GM20431 (cell line): ENCODE results near the gene GUCY1A1.

Experiments used
- in situ Hi-C: fragments of 300-500 bp; cut with MseI, MboI; formaldehyde crosslinking; loops from one replicate; pipeline ENCODE4 v1.15.0; 2020; ENCODE audit warnings: low sequenced_read_pairs; ENCODE audit not compliant: unreplicated experiment

The GUCY1A1 gene

DNA sequence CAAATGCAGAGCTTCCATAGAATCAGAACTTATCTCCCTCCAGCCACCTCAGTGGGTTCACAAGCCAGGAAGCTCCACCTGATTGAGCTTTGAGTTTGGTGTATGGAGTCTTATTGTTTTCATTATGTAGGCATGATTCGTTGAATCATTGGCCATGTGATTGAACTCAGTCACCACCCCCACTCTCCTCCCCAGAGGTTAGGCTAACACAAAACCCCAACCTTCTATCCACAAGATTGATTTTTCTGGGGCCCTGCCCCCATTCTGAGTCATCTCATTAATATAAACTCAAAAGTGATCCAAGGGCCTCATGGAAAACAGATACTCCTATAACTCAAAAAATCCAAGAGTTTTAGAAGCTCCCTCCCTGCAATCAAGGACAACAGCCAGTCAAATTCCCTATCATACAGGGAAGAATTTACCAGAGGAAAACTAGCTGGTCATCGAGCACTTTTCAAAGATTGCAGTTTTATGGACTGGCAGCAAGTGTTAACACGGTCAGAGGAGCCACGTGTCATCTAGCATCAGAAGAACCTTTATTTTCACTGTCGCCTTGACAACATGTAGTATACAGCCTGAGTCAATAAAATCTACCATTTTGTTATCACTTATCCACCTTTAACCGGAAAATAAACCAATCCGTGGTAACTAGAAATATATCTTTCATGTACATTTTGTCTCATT is 56.3 kb downstream of the GUCY1A1 start:
- in situ Hi-C loops, result no loop called here

DNA sequence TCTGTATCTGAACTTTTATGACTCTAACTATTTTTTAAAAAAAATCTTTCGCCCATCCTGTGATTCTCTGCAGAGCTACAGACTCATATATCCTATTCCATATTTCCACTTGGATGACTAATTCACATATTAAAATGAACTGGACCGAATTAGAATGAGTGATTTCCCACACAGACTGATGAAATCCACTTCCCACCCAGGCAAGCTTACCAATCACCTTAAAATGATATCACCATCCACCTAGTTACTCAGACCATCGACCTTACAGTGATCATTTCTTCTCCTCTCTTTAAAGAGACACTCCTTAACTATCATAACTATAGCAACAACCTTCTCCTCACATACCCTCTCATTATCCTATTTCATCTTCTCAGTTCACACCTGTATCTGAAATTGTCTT is 58.1 kb downstream of the GUCY1A1 start:
- in situ Hi-C loops, result no loop called here

DNA sequence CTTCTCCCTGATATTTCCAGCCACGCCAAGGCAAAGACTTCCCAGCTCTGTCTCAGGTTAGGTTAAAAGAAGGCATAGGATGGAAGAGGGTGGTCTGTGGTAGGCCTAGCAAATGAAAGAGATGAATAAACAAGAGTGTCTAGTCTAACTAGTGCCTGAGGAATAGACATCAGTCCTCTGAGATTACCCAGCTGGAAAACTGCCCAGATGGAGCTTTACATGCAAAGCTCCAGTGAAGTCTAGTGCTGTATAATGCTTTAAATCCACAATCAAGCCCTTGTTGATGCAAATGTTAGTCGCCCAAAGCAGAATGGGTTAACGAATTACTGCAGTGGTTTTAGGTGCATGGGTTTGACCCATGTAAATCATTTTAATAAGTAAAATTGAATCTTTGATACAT is 67.4 kb downstream of the GUCY1A1 start:
- in situ Hi-C loops, result no loop called here

DNA sequence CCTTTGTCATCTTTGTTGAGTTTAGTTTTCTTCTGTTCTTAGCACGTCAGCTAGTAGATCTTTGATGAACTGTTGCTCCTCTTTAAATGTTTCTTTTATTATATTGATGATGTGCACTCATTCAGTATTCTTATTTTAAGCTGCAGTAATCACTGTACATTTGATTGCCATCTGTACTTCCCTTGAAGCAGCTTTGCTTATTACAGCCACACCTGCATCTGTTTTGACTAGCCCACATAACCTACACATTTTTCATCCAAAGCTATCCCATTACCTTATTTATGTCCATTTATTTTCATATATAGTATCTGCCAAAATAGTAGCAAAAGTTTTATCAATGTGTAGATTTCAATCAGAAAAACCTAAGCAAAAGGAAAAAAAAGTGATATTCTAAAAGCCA is 68.3 kb downstream of the GUCY1A1 start:
- in situ Hi-C loops, result no loop called here

DNA sequence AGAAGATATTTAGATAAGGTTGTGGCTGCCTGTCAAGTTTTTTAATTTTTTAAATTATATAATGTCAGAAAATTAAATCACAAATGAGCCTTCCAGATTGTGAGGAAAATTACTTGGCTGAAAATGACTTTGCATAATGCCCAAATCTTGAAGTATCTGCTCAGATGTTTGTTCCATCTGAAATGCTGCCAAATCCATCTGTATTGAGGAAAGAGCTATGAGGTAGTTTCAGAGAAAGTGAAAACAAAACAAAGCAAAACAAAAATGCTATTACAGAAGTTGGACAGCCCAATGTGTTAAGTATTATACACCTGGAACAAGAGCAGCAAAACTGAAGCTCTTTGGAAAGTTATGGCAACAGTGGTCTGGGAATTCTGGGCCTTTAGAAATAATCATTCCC is 68.8 kb downstream of the GUCY1A1 start:
- in situ Hi-C loops, result no loop called here

DNA sequence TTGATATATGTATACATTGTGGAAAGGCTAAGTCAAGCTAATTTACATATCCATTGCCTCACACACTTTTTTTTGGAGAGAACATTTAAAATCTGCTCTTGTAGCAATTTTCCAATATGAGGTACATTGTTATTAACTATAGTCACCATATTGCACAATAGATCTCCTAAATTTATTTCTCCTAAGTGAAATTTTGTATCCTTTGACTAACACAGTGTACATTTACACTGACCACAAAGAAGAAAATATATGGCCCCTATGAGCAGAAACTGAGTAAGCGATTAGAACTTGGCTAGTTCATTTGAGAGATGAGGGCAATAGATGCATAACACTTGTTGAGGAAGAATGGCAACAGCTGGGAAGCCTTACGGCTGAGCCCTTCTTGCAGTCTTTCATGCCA is 71.9 kb downstream of the GUCY1A1 start:
- in situ Hi-C loops, result no loop called here

DNA sequence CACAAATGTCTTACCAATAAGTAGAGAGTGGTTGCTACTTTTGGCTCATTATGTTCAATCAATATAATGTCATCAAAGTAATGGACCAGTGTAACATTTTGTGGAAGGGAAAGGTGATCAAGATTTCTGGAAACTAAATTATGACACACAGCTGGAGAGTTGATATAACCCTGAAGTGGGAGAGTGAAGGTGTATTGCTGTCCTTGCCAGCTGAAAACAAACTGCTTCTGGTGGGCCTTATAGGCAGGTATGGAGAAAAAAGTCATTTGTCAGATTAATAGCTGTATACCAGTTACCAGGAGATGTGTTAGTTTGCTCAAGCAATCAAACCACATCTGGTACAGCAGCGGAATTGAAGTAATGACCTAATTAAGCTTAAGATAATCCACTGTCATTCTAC is 74.9 kb downstream of the GUCY1A1 start:
- in situ Hi-C loops, result no loop called here

DNA sequence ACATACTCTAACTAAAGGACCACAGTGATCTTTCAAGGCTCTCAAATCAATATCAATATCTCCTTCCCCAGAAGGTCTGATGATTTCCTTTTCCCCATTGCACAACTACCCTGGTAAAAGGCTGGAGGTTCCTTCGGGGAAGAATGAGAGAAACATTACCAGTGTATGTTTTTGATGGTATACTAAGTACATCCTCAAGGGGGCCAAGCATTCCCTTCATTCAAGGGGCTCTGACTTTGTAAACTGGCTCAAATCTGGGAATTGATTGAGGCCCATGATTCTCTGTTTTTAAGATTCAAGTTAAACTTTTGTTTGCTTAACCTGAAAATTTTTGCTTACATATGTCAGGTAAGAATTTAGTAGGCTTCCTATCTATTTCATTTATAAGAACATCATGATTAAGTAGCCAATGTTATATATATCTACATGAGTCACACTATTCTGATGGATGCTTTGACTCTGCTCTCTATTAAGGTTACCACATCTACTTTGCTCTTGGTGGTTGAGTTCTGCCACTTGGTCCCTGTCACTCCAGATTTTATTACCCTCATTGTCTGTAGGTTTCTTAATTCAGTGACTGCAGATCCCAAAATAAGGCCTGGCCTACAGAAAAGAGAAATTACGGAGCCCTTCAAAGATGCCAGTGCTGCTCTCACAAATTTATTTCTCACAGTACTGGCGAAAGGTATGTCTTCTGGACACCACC is 75.8 kb downstream of the GUCY1A1 start:
- in situ Hi-C loops, result no loop called here

DNA sequence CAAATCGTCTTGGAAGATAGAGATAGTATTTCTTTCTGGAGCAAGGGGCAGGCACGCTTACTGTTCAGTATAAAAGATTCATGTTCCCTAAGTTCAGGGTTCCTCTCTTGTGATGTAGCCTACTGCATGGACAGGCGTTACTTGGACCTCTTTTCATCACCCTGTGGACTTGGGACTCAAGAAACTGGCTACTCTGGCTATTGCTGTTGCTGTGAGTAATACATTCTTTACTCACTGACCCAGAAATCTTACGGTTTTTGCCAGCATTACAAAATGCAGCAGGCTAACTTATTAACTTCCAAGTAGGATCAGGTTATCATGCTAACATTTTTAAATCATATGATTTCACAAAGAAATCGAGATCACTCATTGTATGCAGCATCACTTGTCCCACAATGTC is 79.3 kb downstream of the GUCY1A1 start:
- in situ Hi-C loops, result no loop called here

DNA sequence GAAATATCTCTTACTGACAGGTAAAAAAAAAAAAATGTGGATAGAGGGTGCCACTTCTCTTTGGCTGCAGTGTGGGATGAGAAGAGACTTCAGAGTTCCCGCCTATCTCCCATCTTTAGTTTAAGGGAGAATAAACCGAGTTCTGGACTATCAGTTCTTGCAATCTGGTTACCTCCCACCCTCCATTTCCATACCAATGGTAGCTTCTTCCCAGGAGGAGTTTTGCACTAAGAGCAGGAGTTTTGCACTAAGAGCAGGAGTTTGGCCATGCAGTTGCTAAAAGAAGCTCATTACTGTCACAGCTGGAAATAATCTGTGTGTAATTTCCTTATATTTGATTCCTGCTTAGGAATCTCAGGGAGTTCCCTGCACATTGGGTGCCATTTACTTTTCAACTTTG is 81.4 kb downstream of the GUCY1A1 start:
- in situ Hi-C loops, result no loop called here

DNA sequence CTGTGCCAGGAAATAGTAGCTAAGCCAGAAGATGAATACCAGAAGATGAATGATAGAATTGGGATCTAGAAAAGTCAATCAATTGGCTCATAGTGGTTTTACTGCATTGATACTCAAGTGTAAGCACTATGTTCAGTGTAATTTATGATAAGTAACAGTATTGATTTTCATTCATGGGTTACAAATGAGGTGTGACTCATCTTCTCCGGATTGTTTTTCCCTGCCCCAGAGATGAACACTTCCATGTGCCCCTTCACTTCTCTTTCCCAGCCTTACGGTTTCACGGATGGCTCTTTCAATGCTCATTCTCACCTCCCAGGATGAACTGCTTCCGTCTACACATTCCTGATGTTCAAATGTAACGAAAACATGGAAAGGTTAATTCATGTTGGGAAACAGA is 82.4 kb downstream of the GUCY1A1 start:
- in situ Hi-C loops, result no loop called here

DNA sequence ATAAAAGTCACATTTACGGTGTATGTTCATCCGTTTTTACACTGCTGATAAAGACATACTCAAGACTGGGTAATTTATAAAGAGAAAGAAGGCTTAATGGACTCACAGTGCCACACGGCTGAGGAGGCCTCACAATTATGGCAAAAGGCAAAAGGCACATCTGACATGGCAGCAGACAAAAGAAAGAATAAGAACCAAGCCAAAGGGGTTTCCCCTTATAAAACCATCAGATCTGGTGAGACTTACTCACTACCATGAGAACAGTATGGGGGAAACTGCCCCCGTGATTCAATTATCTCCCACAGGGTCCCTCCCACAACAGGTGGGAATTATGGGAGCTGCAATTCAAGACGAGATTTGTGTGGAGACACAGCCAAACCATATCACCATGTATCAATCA is 84.9 kb downstream of the GUCY1A1 start:
- in situ Hi-C loops, result no loop called here

DNA sequence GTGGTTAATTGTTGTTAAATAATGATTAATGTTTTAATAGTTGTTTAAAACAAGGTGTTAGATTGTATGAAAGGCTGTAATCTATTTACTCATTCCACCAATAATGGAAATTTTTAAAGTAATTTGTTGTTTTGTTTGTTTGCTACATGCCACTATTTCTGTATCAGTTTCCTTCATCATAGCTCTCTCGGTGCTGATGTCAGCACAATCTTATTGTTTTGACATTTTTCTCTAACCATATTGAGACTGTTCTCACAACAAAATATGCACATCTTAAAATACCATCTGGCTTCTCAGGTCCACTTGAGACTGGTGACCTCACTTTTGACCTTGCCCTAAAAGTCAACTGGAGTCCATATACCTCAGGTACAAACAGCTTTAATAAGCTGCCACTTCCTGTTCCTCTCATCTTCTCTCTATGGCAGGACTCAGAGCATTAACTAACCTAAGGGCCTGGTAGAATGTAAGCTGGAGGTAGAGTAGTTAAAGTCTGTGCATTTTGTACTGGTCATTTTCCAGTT is 91.2 kb downstream of the GUCY1A1 start:
- in situ Hi-C loops, result no loop called here

DNA sequence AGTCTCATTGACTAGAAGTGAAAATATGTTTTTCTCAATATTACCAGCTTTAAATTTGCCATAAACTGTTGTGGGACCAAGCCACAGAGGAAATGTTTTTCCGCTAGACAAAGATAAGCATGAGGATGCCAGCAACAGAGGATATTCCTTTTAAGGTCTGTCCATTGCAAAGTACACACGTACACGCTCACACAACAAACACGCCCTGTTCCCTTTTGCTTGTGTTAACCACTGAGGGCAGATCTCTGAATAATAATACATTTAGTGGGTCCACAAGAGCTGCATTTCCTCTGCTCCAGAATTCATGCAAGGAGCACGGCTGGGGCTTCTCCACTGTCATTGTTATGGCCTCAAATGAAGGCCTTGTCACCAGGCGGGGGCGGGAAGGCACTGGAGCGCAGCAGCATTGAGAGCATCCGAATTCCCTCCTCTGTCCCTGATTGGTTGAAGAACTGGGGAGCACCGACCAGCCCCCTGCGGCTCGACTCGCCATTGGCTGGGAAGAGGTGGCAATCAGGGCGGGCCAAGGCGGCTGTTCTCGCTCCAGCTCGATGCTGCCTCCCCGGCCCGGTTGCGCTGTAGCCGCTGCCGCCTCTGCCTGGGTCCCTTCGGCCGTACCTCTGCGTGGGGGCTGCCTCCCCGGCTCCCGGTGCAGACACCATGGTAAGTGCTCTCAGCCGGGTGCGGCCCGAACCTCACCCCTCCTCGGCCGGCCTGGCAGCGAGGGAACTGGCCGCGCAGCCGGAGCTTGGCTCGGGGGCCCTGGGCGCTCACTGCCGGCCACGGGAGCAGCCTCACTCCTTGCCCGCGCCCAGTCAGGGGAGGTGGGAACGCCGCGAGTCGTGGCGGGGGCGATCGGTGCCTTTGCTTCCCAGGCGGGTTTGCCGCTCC is 92.1 kb downstream of the GUCY1A1 start, which contains the start of gene GUCY1B1:
Gene GUCY1B1 (plus strand): TSS at position 541 of the 891 bp plus-strand sequence. CDS start 120 bp downstream, at position 661.
- in situ Hi-C loops, result no loop called here

DNA sequence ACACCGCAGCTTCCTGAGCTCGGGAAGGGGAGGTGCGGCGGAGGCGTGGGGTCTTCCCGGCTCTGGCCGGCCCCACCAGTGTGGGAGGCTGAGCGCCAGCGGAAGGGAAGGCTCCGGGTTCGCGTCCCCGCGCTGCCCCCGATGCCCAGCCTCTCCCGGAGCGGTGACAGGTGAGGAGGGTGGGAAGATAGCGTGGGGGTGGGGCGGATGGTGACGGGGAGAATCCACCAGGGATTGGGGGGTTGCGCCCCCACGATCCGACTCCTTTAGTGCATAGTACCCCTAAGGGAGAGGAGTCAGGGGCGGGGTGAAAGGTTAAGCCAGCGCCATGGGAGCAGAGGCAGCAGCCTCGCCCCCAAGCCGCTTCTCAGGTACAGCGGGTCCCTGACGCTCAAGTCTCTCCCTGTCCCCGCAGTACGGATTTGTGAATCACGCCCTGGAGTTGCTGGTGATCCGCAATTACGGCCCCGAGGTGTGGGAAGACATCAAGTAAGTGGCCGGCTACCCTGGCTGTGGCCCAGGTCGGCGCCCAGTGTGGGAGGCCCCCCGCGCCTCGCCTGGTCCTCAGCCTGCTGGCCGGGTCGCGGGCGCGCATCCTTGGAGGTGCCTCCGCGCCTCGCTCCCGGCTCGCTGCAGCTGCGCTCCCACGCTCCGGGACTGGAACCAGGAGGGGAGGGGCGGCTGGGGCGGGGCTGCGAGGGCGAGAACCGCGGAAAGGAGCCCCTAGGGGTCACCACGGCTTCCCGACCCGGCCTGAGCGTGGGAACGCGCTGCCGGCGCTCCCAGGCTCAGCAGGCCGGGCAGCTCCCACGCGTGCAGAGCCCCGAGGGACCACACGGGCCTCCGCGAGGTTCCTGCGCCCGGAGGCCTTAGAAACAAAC is 93.0 kb downstream of the GUCY1A1 start:
- in situ Hi-C loops, result no loop called here

DNA sequence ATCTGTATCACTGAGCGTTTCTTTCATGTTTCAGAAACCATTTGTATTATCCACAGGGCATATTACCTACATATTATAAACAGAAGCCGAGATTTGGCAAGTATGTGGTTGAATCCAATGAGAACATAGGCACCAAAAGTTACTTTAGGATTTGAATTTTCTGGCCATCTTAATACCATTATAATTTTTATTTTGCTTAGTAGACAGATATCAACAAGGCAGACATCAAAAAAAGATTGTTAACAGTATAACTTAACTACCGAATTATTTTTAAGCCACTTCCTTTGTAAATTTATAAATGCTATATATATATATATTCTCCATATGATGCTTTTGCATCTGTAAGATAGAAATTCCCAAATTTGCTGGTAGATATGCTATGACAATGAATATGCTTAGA is 94.4 kb downstream of the GUCY1A1 start:
- in situ Hi-C loops, result no loop called here

DNA sequence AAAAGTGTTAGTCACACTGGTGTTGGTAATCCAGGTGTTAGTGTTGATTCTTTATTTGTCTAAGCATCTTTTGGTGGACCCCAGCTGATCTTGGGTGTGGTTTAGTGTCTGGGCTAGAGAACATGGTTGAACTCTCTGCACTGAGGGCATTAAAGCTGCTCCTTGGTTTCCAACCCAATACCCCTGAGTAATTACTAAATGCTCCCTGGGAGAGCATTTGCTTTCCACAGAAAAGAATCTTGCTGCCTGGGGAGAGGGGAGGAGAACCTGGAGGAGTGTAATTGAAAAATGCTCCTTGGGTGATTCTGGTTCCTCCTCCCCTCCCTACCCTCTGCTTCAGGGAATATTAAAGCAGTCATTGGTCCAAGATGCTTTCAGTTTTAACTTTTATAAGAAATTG is 95.3 kb downstream of the GUCY1A1 start:
- in situ Hi-C loops, result no loop called here

DNA sequence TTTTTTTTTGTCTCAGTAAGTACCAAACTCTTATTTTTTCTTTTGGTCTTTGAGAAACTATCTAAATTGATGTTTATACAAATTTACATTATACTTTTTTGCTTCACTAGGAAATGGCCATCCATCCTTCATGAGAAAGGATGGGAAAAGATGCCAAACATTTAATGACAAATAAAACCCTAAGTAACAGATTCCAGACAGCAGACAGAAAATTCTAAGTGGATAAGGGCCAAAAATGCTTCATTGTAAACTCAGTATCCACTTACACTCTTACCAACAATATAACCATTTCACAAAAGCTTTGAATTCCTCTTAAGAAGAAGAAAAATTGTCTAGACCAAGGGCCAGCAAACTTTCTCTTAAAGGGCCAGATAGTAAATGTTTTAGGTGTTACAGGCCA is 95.7 kb downstream of the GUCY1A1 start:
- in situ Hi-C loops, result no loop called here

DNA sequence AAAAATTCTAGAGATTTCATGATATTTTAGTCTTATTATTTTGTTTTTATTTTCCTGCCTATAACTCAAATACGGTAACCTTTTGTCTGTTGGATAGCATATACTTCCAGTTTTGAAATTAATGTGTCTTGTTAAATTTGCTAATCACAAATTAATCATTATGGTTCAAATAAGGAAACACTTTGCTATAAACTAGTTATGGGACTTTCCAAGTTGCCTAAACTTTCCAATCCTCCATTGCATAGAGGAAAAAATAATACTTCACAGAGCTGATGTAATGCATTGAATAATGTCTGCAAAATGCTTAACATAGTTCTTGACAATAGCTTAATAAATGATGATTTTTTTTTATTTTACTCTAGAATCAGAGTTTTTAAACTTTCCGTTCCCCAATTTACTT is 96.9 kb downstream of the GUCY1A1 start:
- in situ Hi-C loops, result no loop called here

DNA sequence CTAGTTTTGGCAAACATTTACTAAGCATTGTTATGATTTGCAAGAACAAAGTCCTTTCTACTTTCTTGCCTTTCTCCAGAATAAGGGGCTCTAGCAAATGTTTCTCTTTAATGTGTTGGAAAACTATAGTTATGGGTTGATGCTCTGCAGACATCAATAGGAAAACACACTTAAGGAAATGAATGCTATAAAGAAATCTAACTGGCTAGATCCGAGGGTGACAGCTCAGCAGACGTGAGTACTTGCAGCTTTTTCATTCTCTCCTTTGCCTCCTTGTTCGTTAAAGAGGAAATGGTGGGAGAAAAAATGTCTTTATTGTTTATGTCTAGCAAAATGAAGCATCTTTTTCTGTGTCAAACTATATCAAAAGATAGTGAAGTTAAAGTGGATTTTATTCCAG is 98.5 kb downstream of the GUCY1A1 start:
- in situ Hi-C loops, result no loop called here
